ENCODE measurements around the gene INAFM1. TPM values are rescaled to one million over a fixed set of nuclear protein-coding genes. Genes with fewer than 3 reads are reported as not detected.

Gene INAFM1
- total RNA-seq, 4 donors from 2014 or later: 4.3 to 10.6 (median 8.2) TPM

- no peaks in the 10 kb centered on the region for H3K9me3 ChIP-seq
- DNase-seq: no peak
- H3K4me1 ChIP-seq: peaks cover 11 to 32% of the 10 kb centered on the region in 2 donors
- H3K4me3 ChIP-seq (replicated peaks in 1 of 3): no peak overlapping the region
- H3K36me3 ChIP-seq: no peaks in the 10 kb centered on the region
- intact Hi-C loops (cut with DNase I): no loop called here
- no peaks in the 10 kb centered on the region for H3K27me3 ChIP-seq
- 12 to 17% methylated on average over 10 to 12 of the region's 16 CpGs for WGBS, 2 donors
- no peak for TF ChIP-seq CTCF (IDR thresholded peaks at IDR 0.05)
- TF ChIP-seq POLR2A (IDR thresholded peaks at IDR 0.05): no peak
- no peak overlapping the region for H3K27ac ChIP-seq
These were observed 35.5 kb upstream of the INAFM1 start for GRCh38 chr19:47239152-47239551.

GRCh38 chr19:47239610-47240296, 34.9 kb upstream of the INAFM1 start:
- Histone ChIP-seq H3K4me1 (peaks cover 11 to 38% of the 10 kb centered on the region in 2 donors), H3K36me3 (no peaks in the 10 kb centered on the region), H3K9me3 (no peaks in the 10 kb centered on the region), H3K27ac (no peak overlapping the region), H3K27me3 (no peaks in the 10 kb centered on the region), H3K4me3 (replicated peaks in 1 of 3) (no peak overlapping the region)
- TF ChIP-seq CTCF (IDR thresholded peaks at IDR 0.05) (no peak), POLR2A (IDR thresholded peaks at IDR 0.05) (no peak)
- DNase-seq: peak; percentile 16 to 27
- WGBS, 2 donors: 17% methylated on average over 8 of the region's 62 CpGs; no CpG with 5 or more reads in 1 of the 2 donors
- intact Hi-C loops (cut with DNase I): loop anchor here (5.0 to 10.0 kb wide), 3 partner anchors 32 to 225 kb away; partner anchors contain the start of gene NPAS1

GRCh38 chr19:47240556-47240955, 34.1 kb upstream of the INAFM1 start:
- no peak overlapping the region for H3K27ac ChIP-seq
- DNase-seq: no peak
- 56 to 60% methylated on average over 6 of the region's 6 CpGs for WGBS, 2 donors
- intact Hi-C loops (cut with DNase I): loop anchor here (5.0 to 10.0 kb wide), 3 partner anchors 33 to 226 kb away; partner anchors contain the start of gene NPAS1
- no peak for TF ChIP-seq CTCF (IDR thresholded peaks at IDR 0.05)
- no peak for TF ChIP-seq POLR2A (IDR thresholded peaks at IDR 0.05)
- no peaks in the 10 kb centered on the region for H3K36me3 ChIP-seq
- peaks cover 11 to 38% of the 10 kb centered on the region in 2 donors for H3K4me1 ChIP-seq
- H3K27me3 ChIP-seq: no peaks in the 10 kb centered on the region
- no peaks in the 10 kb centered on the region for H3K9me3 ChIP-seq
- no peak overlapping the region for H3K4me3 ChIP-seq (replicated peaks in 1 of 3)

GRCh38 chr19:47240996-47241918, 33.4 kb upstream of the INAFM1 start:
- Histone ChIP-seq H3K9me3 (no peaks in the 10 kb centered on the region), H3K4me1 (peaks cover 11 to 38% of the 10 kb centered on the region in 2 donors), H3K36me3 (no peaks in the 10 kb centered on the region), H3K27ac (no peak overlapping the region), H3K27me3 (no peaks in the 10 kb centered on the region), H3K4me3 (replicated peaks in 1 of 3) (no peak overlapping the region)
- WGBS, 2 donors: 23 to 30% methylated on average over 6 to 9 of the region's 27 CpGs
- TF ChIP-seq POLR2A (IDR thresholded peaks at IDR 0.05) (no peak), CTCF (IDR thresholded peaks at IDR 0.05) (no peak)
- intact Hi-C loops (cut with DNase I): loop anchor here (5.0 to 10.0 kb wide), 3 partner anchors 34 to 226 kb away; partner anchors contain the start of gene NPAS1
- peak; percentile 78 to 82 for DNase-seq

Measured in thyroid gland (tissue), 4 donors.